GM12891 (cell line): ENCODE measurements around the gene EPDR1.

ENCODE experiments used
- DNase-seq: peaks from one replicate; pipeline ENCODE4 v3.0.0; 2011; ENCODE audit warnings: low spot score; ENCODE audit not compliant: insufficient read length
- FAIRE-seq: peaks from 2 replicates; lab custom pipeline; 2011; peaks lifted over from hg19 to GRCh38; lab: Jason Lieb, UNC
- PAX5 ChIP-seq: IDR thresholded peaks from 2 replicates; pipeline ENCODE4 v1.6.1; 2011; ENCODE audit warnings: low read length, moderate library complexity, mild to moderate bottlenecking; ENCODE audit not compliant: insufficient read depth, severe bottlenecking
- POLR2A ChIP-seq: IDR thresholded peaks from 2 replicates; pipeline ENCODE4 v1.6.1; 2011; ENCODE audit warnings: low read depth, low read length, control low read depth
- POLR2AphosphoS5 ChIP-seq: IDR thresholded peaks from 2 replicates; pipeline ENCODE4 v1.6.1; 2011; ENCODE audit warnings: low read depth, low read length, control low read depth
- POU2F2 ChIP-seq: IDR thresholded peaks from 2 replicates; pipeline ENCODE4 v1.6.1; 2011; ENCODE audit warnings: low read depth, mild to moderate bottlenecking, control low read depth, low read length, moderate library complexity
- SPI1 ChIP-seq: IDR thresholded peaks from 2 replicates; pipeline ENCODE4 v1.6.1; 2011; ENCODE audit warnings: low read depth, low read length, control low read depth
- TAF1 ChIP-seq: IDR thresholded peaks from 2 replicates; pipeline ENCODE4 v1.6.1; 2011; ENCODE audit warnings: low read depth, low read length, control low read depth

EPDR1 gene

DNA sequence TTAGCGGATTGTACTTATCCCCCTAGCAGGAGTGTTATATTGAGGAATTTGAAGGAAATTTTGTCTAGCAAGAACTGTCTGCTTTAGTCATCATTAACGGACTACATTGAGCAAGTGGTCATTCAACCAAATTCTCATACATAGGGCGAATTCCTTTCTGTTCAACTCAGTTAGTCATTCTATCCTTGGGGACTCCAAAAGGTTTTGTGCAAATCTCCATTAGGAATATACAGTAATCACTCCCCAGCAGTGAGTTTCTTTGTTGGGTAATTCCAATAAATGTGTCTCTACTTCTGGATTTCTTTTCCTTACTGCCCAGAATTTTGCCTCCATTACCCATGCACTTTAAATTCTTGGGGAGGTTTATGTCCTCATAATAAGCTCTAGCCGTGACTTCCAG, 51.1 kb downstream of the EPDR1 start:
- no peak for DNase-seq
- no peak for FAIRE-seq
- TF ChIP-seq SPI1 (no peak), PAX5 (no peak), TAF1 (no peak), POU2F2 (no peak), POLR2A (no peak), POLR2AphosphoS5 (no peak)

DNA sequence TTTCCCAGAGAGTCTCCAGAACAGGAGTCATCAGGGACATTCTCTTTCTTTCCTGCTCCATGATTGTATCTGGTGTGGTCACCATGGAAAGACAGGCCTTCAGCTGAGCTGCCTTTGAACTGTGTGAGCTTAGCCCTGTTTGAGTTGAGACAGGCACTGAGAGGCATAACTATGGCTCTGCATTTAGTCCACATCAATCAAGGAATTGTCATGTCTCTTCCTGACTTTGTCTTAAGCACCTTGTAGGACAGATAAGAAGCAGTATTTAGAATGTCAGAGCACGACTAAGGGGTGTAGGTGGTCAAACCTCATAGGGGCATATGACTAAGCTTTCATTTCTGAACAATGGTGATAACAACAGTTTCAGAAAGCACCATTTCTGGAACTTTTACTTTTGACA, 53.5 kb downstream of the EPDR1 start:
- TF ChIP-seq POLR2A: no peak
- no peak for TF ChIP-seq TAF1
- TF ChIP-seq POU2F2: no peak
- no peak for TF ChIP-seq PAX5
- TF ChIP-seq POLR2AphosphoS5: no peak
- no peak for TF ChIP-seq SPI1
- FAIRE-seq (no peak), DNase-seq (no peak)

GRCh38 chr7:37974711-37975110, 54.3 kb downstream of the EPDR1 start:
- DNase-seq (no peak), FAIRE-seq (no peak)
- no peak for TF ChIP-seq SPI1
- no peak for TF ChIP-seq POU2F2
- TF ChIP-seq POLR2A: no peak
- no peak for TF ChIP-seq PAX5
- TF ChIP-seq POLR2AphosphoS5: no peak
- TF ChIP-seq TAF1: no peak

DNA sequence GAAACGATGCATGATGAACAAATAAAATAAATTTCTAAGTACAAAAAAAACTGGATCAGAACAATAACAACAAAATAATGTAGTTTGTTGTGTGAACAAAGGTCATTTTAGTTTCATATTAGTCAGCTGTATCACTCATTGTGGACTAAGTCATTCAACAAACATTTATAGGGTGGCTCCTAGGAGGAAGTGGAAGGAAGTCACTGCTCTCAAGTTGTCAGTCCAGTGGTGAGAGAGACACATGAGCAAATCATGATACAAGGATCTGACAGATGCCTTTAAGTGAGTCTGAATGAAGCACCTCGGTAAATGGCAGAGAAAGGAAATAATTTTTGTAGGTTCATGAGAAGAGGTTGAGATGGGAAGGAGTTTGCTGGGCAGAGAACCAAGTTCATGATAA, 56.8 kb downstream of the EPDR1 start:
- no peak for TF ChIP-seq PAX5
- 0 out of 2 replicates have a peak, but pooled peaks have one; percentile 6 for TF ChIP-seq SPI1
- DNase-seq (no peak), FAIRE-seq (no peak)

DNA sequence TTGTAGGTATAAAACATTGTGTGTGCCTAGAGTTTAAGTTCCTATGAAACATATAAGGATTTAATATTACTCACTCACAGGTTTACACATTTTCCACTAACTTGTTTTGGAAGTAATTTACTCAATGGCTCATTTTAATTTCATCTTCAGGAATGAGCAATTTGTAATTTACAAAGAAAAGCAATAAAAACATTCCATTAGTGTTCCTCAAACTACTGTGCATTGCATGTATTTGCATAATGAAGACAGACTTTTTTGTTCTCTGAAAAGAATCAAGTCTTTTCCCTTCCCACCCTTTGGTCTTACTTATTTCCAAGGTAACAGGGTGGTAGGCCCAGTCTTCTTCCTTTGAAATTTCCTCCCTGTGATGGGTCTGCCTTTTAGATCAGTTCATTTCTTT, 61.2 kb downstream of the EPDR1 start:
- TF ChIP-seq SPI1: no peak
- TF ChIP-seq TAF1: no peak
- DNase-seq: no peak
- FAIRE-seq: no peak

- DNase-seq: no peak
- no peak for TF ChIP-seq POLR2AphosphoS5
- no peak for TF ChIP-seq POU2F2
- no peak for TF ChIP-seq SPI1
- no peak for TF ChIP-seq POLR2A
- TF ChIP-seq PAX5: no peak
- TF ChIP-seq TAF1: no peak
- FAIRE-seq: no peak
Observed at GRCh38 chr7:37982423-37982822, 62.0 kb downstream of the EPDR1 start.

DNA sequence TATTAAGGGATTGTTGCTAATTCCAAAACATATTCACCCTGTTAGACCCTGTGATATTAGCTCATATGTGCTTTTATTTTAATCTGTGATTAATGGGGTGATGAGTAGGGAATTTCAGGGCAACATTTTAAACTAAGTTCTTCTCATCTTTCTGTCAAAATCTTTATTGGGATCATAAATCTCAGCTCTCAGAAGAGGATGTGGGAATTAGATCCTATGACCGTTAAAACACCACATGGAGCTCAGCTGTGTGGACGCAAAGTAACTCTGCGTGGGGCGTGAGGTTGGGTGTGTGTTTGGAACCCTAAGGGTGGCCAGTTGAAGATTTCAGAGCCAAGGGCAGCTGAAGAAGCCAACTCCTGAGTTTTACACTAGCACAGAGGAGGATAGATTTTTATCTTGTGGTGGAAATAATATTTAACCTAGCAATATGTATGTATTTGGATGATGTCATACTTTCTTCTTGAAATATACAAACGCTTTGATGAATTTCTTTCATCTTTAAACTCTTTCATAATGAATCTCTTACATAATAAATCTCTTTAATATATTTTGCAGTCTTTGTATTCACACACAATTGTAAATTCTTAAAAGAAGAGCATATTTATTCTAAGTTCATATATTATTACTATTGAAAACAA, 64.4 kb downstream of the EPDR1 start:
- FAIRE-seq (no peak), DNase-seq (no peak)
- no peak for TF ChIP-seq POU2F2
- no peak for TF ChIP-seq POLR2A
- TF ChIP-seq PAX5: no peak
- TF ChIP-seq TAF1: no peak
- no peak for TF ChIP-seq POLR2AphosphoS5
- no peak for TF ChIP-seq SPI1

DNA sequence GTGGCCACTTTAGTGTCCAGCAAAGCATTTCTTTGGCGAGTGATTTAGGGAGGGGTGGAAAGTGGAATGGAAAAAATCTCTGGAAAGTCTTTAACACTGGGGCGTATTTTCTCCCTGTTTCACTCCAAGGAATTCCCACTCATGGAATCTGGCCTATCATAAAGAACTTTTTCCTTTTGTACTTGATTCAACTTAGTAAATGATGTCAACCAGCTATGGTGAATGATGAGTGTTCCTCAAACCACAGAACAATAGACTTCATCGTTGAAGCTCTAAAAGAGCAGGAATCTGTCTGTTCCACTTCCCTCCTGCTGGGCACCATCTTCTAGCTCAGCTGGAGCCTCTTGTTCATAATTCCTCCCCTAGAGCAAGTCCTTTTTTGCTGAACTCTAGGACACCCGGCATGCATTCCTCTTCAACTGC, 66.5 kb downstream of the EPDR1 start:
- FAIRE-seq: no peak
- DNase-seq: no peak
- TF ChIP-seq POLR2A: no peak
- no peak for TF ChIP-seq TAF1
- TF ChIP-seq PAX5: no peak
- TF ChIP-seq SPI1: no peak
- TF ChIP-seq POU2F2: no peak
- TF ChIP-seq POLR2AphosphoS5: no peak

- TF ChIP-seq PAX5: no peak
- TF ChIP-seq TAF1: no peak
- TF ChIP-seq SPI1: no peak
- TF ChIP-seq POU2F2: no peak
- TF ChIP-seq POLR2AphosphoS5: no peak
- no peak for TF ChIP-seq POLR2A
- FAIRE-seq: peak; percentile 47
- DNase-seq: no peak
Observed at GRCh38 chr7:37987732-37988131, 67.3 kb downstream of the EPDR1 start.

DNA sequence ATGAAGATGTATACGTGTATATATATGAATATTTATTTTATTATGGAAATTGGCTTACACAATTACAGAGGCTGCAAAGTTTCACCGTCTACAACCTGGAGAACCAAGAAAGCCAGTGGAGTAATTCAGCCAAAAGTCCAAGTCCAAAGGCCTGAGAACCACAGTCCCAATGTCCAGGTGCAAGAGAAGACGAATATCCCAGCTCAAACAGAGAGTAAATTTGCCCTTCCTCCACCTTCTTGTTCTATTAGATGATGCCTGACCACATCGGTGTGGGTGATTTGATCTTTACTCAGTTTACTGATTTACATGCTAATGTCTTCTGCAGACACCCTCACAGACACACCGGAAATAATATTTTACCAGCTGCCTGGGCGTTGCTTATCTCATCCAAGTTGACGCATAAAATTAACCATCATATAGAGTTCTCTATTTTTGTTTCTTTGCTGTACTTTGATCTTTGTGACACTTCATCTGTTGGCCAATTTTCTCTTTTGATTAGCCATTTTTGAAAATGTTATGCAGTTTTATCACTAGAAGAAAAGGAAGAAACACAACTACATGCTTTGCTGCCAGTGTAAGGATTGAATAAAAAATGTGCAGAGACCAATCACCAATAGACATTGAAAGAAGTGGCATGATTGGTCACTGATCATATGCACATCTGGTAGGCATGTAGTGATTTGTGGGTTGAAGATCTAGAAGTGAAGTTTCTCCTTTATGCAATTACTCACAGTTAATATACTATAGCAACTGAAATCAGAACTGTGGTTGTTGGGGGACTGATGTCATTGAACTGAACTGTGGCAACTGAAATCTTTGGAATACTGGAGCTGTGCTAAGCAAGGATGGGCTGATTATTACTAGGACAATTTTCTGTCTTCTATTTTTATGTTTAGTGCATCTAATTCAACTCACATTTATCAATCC, 68.5 kb downstream of the EPDR1 start:
- TF ChIP-seq TAF1 (no peak), POU2F2 (no peak), PAX5 (no peak), POLR2AphosphoS5 (no peak), POLR2A (no peak), SPI1 (no peak)
- FAIRE-seq: no peak
- DNase-seq: no peak
